Measurements from ENCODE around the gene CTTNBP2NL.

CTTNBP2NL gene

GRCh38 chr1:112380356-112380755 lies 15.7 kb upstream of the CTTNBP2NL start:
- no peak for DNase-seq (ENCODE audit: extremely low spot score)
- ChIA-PET POLR2A (no interaction called here), CTCF (interaction anchor here (1.0 to 1.7 kb wide), 2 partner anchors 11 kb away, joined by 5 to 6 read pairs; no protein-coding TSS in a partner anchor)
- no peak for TF ChIP-seq TARDBP (IDR thresholded peaks at IDR 0.05)
- no peak for TF ChIP-seq SP1 (IDR thresholded peaks at IDR 0.05)
- TF ChIP-seq FOXM1 (IDR thresholded peaks at IDR 0.05; ENCODE audit: borderline replicate concordance) = no peak
- no peak for TF ChIP-seq SUZ12 (IDR thresholded peaks at IDR 0.05)
- no peak for TF ChIP-seq HDGF (IDR thresholded peaks at IDR 0.05; ENCODE audit: borderline replicate concordance)
- TF ChIP-seq ELF4 (IDR thresholded peaks at IDR 0.05) = no peak
- TF ChIP-seq ZNF384 (IDR thresholded peaks at IDR 0.05) = no peak

GRCh38 chr1:112381324-112382076 lies 14.5 kb upstream of the CTTNBP2NL start:
- TF ChIP-seq CTBP1 (IDR thresholded peaks at IDR 0.05; ENCODE audit: borderline replicate concordance) (no peak), HDGF (IDR thresholded peaks at IDR 0.05; ENCODE audit: borderline replicate concordance) (no peak), TARDBP (IDR thresholded peaks at IDR 0.05) (no peak)
- POLR2A ChIA-PET = interaction anchor here (0.6 kb wide), 1 partner anchor 271 kb away, joined by 3 read pairs; no protein-coding TSS in a partner anchor
- DNase-seq (ENCODE audit: extremely low spot score) = no peak
- CTCF ChIA-PET = interaction anchor here (0.7 to 1.3 kb wide), 5 partner anchors 10 to 259 kb away, joined by 3 to 6 read pairs (median 3); no protein-coding TSS in a partner anchor

- ChIA-PET POLR2A (no interaction called here), CTCF (interaction anchor here (0.7 kb wide), 1 partner anchor 118 kb away, joined by 4 read pairs; no protein-coding TSS in a partner anchor)
- DNase-seq (ENCODE audit: extremely low spot score) = no peak
- TF ChIP-seq ZNF384 (IDR thresholded peaks at IDR 0.05) (no peak), LEF1 (IDR thresholded peaks at IDR 0.05; ENCODE audit: borderline replicate concordance) (no peak), FOXK2 (IDR thresholded peaks at IDR 0.05) (no peak), FOXA1 (IDR thresholded peaks at IDR 0.05) (no peak), SUZ12 (IDR thresholded peaks at IDR 0.05) (no peak), HDGF (IDR thresholded peaks at IDR 0.05; ENCODE audit: borderline replicate concordance) (no peak), FOXM1 (IDR thresholded peaks at IDR 0.05; ENCODE audit: borderline replicate concordance) (no peak), ELF4 (IDR thresholded peaks at IDR 0.05) (no peak)
Observed at GRCh38 chr1:112383759-112384370, 12.1 kb upstream of the CTTNBP2NL start.

- DNase-seq (ENCODE audit: extremely low spot score) = no peak
- ChIA-PET CTCF (interaction anchor here (0.7 kb wide), 1 partner anchor 22 kb away, joined by 3 read pairs; no protein-coding TSS in a partner anchor), POLR2A (no interaction called here)
- TF ChIP-seq CTBP1 (IDR thresholded peaks at IDR 0.05; ENCODE audit: borderline replicate concordance) (no peak), HDGF (IDR thresholded peaks at IDR 0.05; ENCODE audit: borderline replicate concordance) (no peak), TARDBP (IDR thresholded peaks at IDR 0.05) (no peak), FOXA1 (IDR thresholded peaks at IDR 0.05) (no peak), SUZ12 (IDR thresholded peaks at IDR 0.05) (no peak), BHLHE40 (IDR thresholded peaks at IDR 0.05; ENCODE audit: borderline replicate concordance) (no peak)
Observed at GRCh38 chr1:112386024-112386723, 9.8 kb upstream of the CTTNBP2NL start.

- no peak for TF ChIP-seq L3MBTL2 (conservative IDR thresholded peaks at IDR 0.05)
- TF ChIP-seq LEF1 (IDR thresholded peaks at IDR 0.05; ENCODE audit: borderline replicate concordance) = no peak
- TF ChIP-seq TARDBP (IDR thresholded peaks at IDR 0.05) = no peak
- no peak for TF ChIP-seq FOXK2 (IDR thresholded peaks at IDR 0.05)
- no peak for TF ChIP-seq CTBP1 (IDR thresholded peaks at IDR 0.05; ENCODE audit: borderline replicate concordance)
- no peak for TF ChIP-seq ZNF384 (IDR thresholded peaks at IDR 0.05)
- no peak for TF ChIP-seq ARNT (IDR thresholded peaks at IDR 0.05)
- TF ChIP-seq NFRKB (IDR thresholded peaks at IDR 0.05) = no peak
- TF ChIP-seq SUZ12 (IDR thresholded peaks at IDR 0.05) = no peak
- no peak for TF ChIP-seq SP1 (IDR thresholded peaks at IDR 0.05)
- no peak for TF ChIP-seq BHLHE40 (IDR thresholded peaks at IDR 0.05; ENCODE audit: borderline replicate concordance)
- no peak for TF ChIP-seq ELF4 (IDR thresholded peaks at IDR 0.05)
- TF ChIP-seq FOXM1 (IDR thresholded peaks at IDR 0.05; ENCODE audit: borderline replicate concordance) = no peak
- no peak for TF ChIP-seq PKNOX1 (IDR thresholded peaks at IDR 0.05)
- CTCF ChIA-PET = interaction anchor here (0.7 kb wide), 1 partner anchor 21 kb away, joined by 3 read pairs; no protein-coding TSS in a partner anchor
- no peak for DNase-seq (ENCODE audit: extremely low spot score)
- POLR2A ChIA-PET = interaction anchor here (0.8 kb wide), 1 partner anchor 9 kb away, joined by 3 read pairs; the partner anchor contains the start of gene CTTNBP2NL
Observed at GRCh38 chr1:112386731-112387346, 9.2 kb upstream of the CTTNBP2NL start.

- TF ChIP-seq L3MBTL2 (conservative IDR thresholded peaks at IDR 0.05) (no peak), ARNT (IDR thresholded peaks at IDR 0.05) (no peak), BHLHE40 (IDR thresholded peaks at IDR 0.05; ENCODE audit: borderline replicate concordance) (no peak), TARDBP (IDR thresholded peaks at IDR 0.05) (no peak), NFRKB (IDR thresholded peaks at IDR 0.05) (no peak), PKNOX1 (IDR thresholded peaks at IDR 0.05) (no peak), CTBP1 (IDR thresholded peaks at IDR 0.05; ENCODE audit: borderline replicate concordance) (no peak), ZNF384 (IDR thresholded peaks at IDR 0.05) (no peak), FOXK2 (IDR thresholded peaks at IDR 0.05) (no peak), LEF1 (IDR thresholded peaks at IDR 0.05; ENCODE audit: borderline replicate concordance) (no peak), FOXA1 (IDR thresholded peaks at IDR 0.05) (no peak), ELF4 (IDR thresholded peaks at IDR 0.05) (no peak), HDGF (IDR thresholded peaks at IDR 0.05; ENCODE audit: borderline replicate concordance) (no peak), SUZ12 (IDR thresholded peaks at IDR 0.05) (no peak), FOXM1 (IDR thresholded peaks at IDR 0.05; ENCODE audit: borderline replicate concordance) (no peak), SP1 (IDR thresholded peaks at IDR 0.05) (no peak)
- DNase-seq (ENCODE audit: extremely low spot score) = no peak
- ChIA-PET POLR2A (interaction anchor here (0.8 kb wide), 1 partner anchor 8 kb away, joined by 3 read pairs; the partner anchor contains the start of gene CTTNBP2NL), CTCF (no interaction called here)
Observed at GRCh38 chr1:112387807-112388206, 8.2 kb upstream of the CTTNBP2NL start.

Data from HEK293T (cell line).